ENCODE measurements around the gene MCTP1.

MCTP1 gene

GRCh38 chr5:94682814-94683520 lies 601.9 kb downstream of the MCTP1 start:
- no peak for DNase-seq

- no peak for DNase-seq
Measured at GRCh38 chr5:94675965-94676618, 608.8 kb downstream of the MCTP1 start.

DNA sequence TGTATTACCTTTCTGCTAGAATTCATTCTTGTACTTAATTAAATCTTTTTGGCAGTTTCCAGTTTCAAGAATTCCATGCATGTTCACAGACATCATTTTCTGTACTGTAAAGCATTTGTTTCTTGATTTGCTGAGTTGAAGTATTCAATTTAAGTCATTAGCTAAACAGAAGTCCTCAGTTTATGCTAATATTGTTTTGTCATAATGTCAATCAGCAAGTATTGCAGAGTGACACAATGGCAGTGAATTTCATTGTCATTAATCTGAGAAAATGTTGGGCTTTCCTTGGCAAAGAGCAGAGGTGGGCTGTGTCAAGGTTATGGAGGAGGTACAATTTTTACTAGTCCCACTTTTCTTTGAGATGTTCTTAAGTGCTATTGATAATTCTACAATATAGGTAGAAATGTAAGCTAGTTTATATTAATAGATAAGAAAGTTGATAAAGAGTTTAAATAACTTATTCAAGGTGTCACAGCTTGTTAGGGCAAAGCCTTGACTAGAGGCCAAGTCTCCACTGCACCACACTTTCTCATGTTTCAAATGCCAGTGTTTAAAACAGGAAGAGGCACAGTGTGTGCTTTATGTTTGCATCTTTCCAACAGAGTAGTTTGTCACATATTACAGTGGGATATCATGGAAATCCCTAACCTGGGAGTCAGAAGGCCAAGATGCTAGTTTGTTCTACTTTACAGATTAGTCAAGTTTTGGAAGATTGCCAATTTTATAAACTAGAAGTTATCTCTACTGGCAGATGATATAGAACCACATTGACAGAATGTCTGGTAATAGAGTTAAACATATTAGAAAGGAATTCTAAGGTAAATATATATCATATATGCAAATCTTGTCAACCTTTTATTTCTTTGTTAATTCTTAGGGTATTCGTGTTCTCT lies 610.2 kb downstream of the MCTP1 start:
- no peak for DNase-seq

GRCh38 chr5:94672746-94673145 lies 612.1 kb downstream of the MCTP1 start:
- no peak for DNase-seq

DNA sequence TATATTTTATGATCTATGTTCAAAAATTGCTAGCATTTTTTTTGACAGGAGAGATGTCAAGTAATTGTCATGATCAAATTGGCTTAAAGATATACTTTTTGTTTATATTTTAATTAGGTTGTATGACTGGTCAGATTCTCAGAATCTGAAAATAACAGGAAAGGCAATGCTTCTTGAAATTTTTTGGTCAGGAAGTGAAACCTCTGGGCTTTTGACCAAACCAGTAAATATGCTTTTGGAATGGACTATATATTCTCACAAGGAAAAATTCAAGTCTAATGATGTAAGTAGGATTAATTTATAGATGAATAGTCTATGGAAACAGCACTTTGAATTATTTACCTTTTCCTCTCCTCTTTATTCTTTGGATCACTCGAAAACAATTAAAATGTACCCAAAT lies 614.2 kb downstream of the MCTP1 start:
- DNase-seq: no peak

GRCh38 chr5:94667937-94668336 lies 617.0 kb downstream of the MCTP1 start:
- DNase-seq: no peak

GRCh38 chr5:94661086-94661485 lies 623.8 kb downstream of the MCTP1 start:
- no peak for DNase-seq

- DNase-seq: no peak
Measured at GRCh38 chr5:94660506-94660905, 624.4 kb downstream of the MCTP1 start.

GRCh38 chr5:94658272-94658671 lies 626.6 kb downstream of the MCTP1 start:
- no peak for DNase-seq
